SK-N-SH (cell line): ENCODE data around the gene CYFIP1. TPM values are rescaled to one million over a fixed set of nuclear protein-coding genes. Genes with fewer than 3 reads are reported as not detected.
A peak's percentile ranks its signal among the peaks of the same experiment; 100 is the strongest.

Source experiments
- CTCF ChIA-PET: fragments of 300-600, 350-600 bp; formaldehyde crosslinking; extraction: SDS; loops from one replicate; lab custom pipeline; 2021; lab: Yijun Ruan, JAX
- POLR2A ChIA-PET: fragments of 350-600 bp; sonication (Branson Sonifier 250); formaldehyde crosslinking; extraction: SDS; loops from one replicate; lab custom pipeline; 2020; ENCODE audit warnings: antibody characterized with exemption, inconsistent platforms; lab: Yijun Ruan, JAX
- DNase-seq: peaks from one replicate; pipeline ENCODE4 v3.0.0; 2012
- H2AFZ ChIP-seq: fragments of 200-600 bp; sonication (generic); 2 replicates; pipeline ENCODE4 v1.8.1; 2016; ENCODE audit warnings: antibody characterized with exemption, mild to moderate bottlenecking, low read depth
- H3F3A ChIP-seq: fragments of 200-600 bp; sonication (generic); replicated peaks from 2 replicates; pipeline ENCODE3; 2016; ENCODE audit warnings: antibody characterized with exemption, mild to moderate bottlenecking; ENCODE audit not compliant: insufficient read depth
- H3K27ac ChIP-seq, 2 experiments: fragments of 200-500 bp in 1 of 2; fragments of 200-600 bp in 1 of 2; sonication (Bioruptor generic) in 1 of 2; sonication (generic), shearing (Covaris generic) in 1 of 2; 2 replicates each; pipeline versions ENCODE4 v1.5.1 to v1.6.1; 2014 to 2016; ENCODE audit warnings: low read depth in 2 of 2, inconsistent platforms in 1 of 2, low read length in 1 of 2, mild to moderate bottlenecking in 1 of 2, mixed read lengths in 1 of 2
- H3K27me3 ChIP-seq: fragments of 200-600 bp; sonication (generic), shearing (Covaris generic); 2 replicates; pipeline ENCODE4 v1.6.1; 2016; ENCODE audit warnings: mixed run types; ENCODE audit not compliant: insufficient read depth
- H3K36me3 ChIP-seq, 2 experiments: fragments of 200-500 bp in 1 of 2; fragments of 200-600 bp in 1 of 2; sonication (Bioruptor generic) in 1 of 2; sonication (generic) in 1 of 2; replicated peaks in 1 of 2; 2 replicates each; pipeline versions ENCODE3 to v1.5.1; 2014 to 2016; ENCODE audit warnings: low read length in 1 of 2, mild to moderate bottlenecking in 1 of 2; ENCODE audit not compliant: insufficient read depth in 2 of 2, control insufficient read depth in 1 of 2
- H3K4me1 ChIP-seq, 2 experiments: fragments of 200-500 bp in 1 of 2; fragments of 200-600 bp in 1 of 2; sonication (Bioruptor generic) in 1 of 2; sonication (generic), shearing (Covaris generic) in 1 of 2; 2 replicates each; pipeline versions ENCODE4 v1.5.1 to v1.6.1; 2014 to 2016; ENCODE audit warnings: low read depth in 1 of 2, low read length in 1 of 2, mixed run types in 1 of 2; ENCODE audit not compliant: insufficient read depth in 2 of 2, control insufficient read depth in 1 of 2
- H3K4me2 ChIP-seq: fragments of 200-600 bp; sonication (generic), shearing (Covaris generic); 2 replicates; pipeline ENCODE4 v1.6.1; 2017; ENCODE audit warnings: mixed run types
- H3K4me3 ChIP-seq, 2 experiments: fragments of 200-500 bp in 1 of 2; fragments of 200-600 bp in 1 of 2; sonication (Bioruptor generic) in 1 of 2; sonication (generic), shearing (Covaris generic) in 1 of 2; 2 replicates each; pipeline versions ENCODE4 v1.5.1 to v1.8.1; 2014 to 2016; ENCODE audit warnings: low read depth in 2 of 2, inconsistent platforms in 1 of 2, low read length in 1 of 2, mild to moderate bottlenecking in 1 of 2, mixed read lengths in 1 of 2, moderate library complexity in 1 of 2
- H3K79me2 ChIP-seq: fragments of 200-600 bp; sonication (generic); 2 replicates; pipeline ENCODE4 v1.8.1; 2017; ENCODE audit warnings: mild to moderate bottlenecking; ENCODE audit not compliant: insufficient read depth
- H3K9ac ChIP-seq: fragments of 200-600 bp; sonication (generic); 2 replicates; pipeline ENCODE4 v1.6.1; 2017; ENCODE audit warnings: mixed run types
- H3K9me2 ChIP-seq: fragments of 200-600 bp; sonication (generic); 2 replicates; pipeline ENCODE4 v1.6.1; 2017; ENCODE audit warnings: mixed run types
- H3K9me3 ChIP-seq: fragments of 200-600 bp; sonication (generic); 2 replicates; pipeline ENCODE4 v1.6.1; 2017; ENCODE audit warnings: mixed run types, mild to moderate bottlenecking, moderate library complexity
- H4K20me1 ChIP-seq: fragments of 200-600 bp; sonication (generic); 2 replicates; pipeline ENCODE4 v1.6.1; 2017; ENCODE audit warnings: mild to moderate bottlenecking, mixed run types; ENCODE audit not compliant: insufficient read depth
- CTCF ChIP-seq: fragments of 200-600 bp; sonication (generic); IDR thresholded peaks from 2 replicates; pipeline ENCODE4 v1.6.1; 2017; ENCODE audit warnings: antibody characterized with exemption, mild to moderate bottlenecking, moderate library complexity
- FOXJ3 ChIP-seq: sonication (generic); formaldehyde crosslinking; IDR thresholded peaks from 2 replicates; pipeline ENCODE4 v1.5.1; 2020; ENCODE audit warnings: mild to moderate bottlenecking, missing genetic modification reagents
- FOXM1 ChIP-seq: IDR thresholded peaks from 2 replicates; pipeline ENCODE4 v1.4.0; 2012; ENCODE audit warnings: low read depth, mild to moderate bottlenecking
- GATA2 ChIP-seq: sonication (generic); formaldehyde crosslinking; IDR thresholded peaks from 2 replicates; pipeline ENCODE4 v1.5.0; 2020; ENCODE audit warnings: mild to moderate bottlenecking, missing genetic modification reagents
- MEF2A ChIP-seq: IDR thresholded peaks from 2 replicates; pipeline ENCODE4 v1.4.0; 2012; ENCODE audit warnings: low read depth, borderline replicate concordance
- MXI1 ChIP-seq: IDR thresholded peaks from 2 replicates; pipeline ENCODE4 v1.6.1; 2012; ENCODE audit warnings: mild to moderate bottlenecking, low read depth, low read length, improper control_type of control experiment
- NFIC ChIP-seq: IDR thresholded peaks from 2 replicates; pipeline ENCODE4 v1.4.0; 2012; ENCODE audit warnings: borderline replicate concordance
- POLR2AphosphoS5 ChIP-seq: IDR thresholded peaks from 2 replicates; pipeline ENCODE4 v1.6.1; 2012; ENCODE audit warnings: low read depth, low read length
- RCOR1 ChIP-seq: fragments of 150-350 bp; IDR thresholded peaks from 2 replicates; pipeline ENCODE4 v1.6.1; 2017; ENCODE audit warnings: antibody characterized with exemption, low read length
- SIN3A ChIP-seq: IDR thresholded peaks from 2 replicates; pipeline ENCODE4 v1.6.1; 2012; ENCODE audit warnings: low read depth, mild to moderate bottlenecking, low read length, moderate library complexity, borderline replicate concordance
- SMC3 ChIP-seq: IDR thresholded peaks from 2 replicates; pipeline ENCODE4 v1.6.1; 2012; ENCODE audit warnings: low read depth, low read length, improper control_type of control experiment
- WGBS: methylation state at CpG from one replicate; pipeline ENCODE4 v1.1.6; 2017; ENCODE audit warnings: low lambda C conversion rate; 5-methylcytosine and 5-hydroxymethylcytosine counted together
- polyA plus RNA-seq, 3 experiments: library from polyadenylated mRNA; depleted of rRNA; stranded (reverse); fragments of >200 nt; gene quantifications; 2 replicates each; pipeline ENCODE4 v1.2.3, GENCODE V29; 2012
- TF ChIP-seq, protein P1 (sequence below): IDR thresholded peaks from 2 replicates; pipeline ENCODE4 v1.4.0; 2012; ENCODE audit warnings: low read depth, borderline replicate concordance
- TF ChIP-seq, protein P2 (sequence below): IDR thresholded peaks from 2 replicates; pipeline ENCODE4; 2012
- TF ChIP-seq, protein P3 (sequence below): IDR thresholded peaks from 2 replicates; pipeline ENCODE4 v1.4.0; 2012; ENCODE audit warnings: low read depth, borderline replicate concordance

Gene CYFIP1
- polyA plus RNA-seq, 1 of the 3 experiments (the other 2 are of a cell fraction) = 53.4 TPM

- H3K4me2 ChIP-seq = no peak overlapping the region
Observed at GRCh38 chr15:22951031-22951380, 29.2 kb downstream of the CYFIP1 start.

GRCh38 chr15:22950256-22950990 lies 29.7 kb downstream of the CYFIP1 start:
- H3K9me3 ChIP-seq = no peaks in the 10 kb centered on the region
- H2AFZ ChIP-seq = no peak overlapping the region
- no peaks in the 10 kb centered on the region for H3K9me2 ChIP-seq
- H3K4me3 ChIP-seq = no peak overlapping the region
- H3K4me1 ChIP-seq = peaks cover 0 to 33% of the 10 kb centered on the region in 2 experiments; a peak in 3 of 4 replicates
- no peaks in the 10 kb centered on the region for H3K27me3 ChIP-seq
- peaks cover 8% of the 10 kb centered on the region for H3F3A ChIP-seq
- peaks cover 78% of the 10 kb centered on the region for H4K20me1 ChIP-seq
- H3K36me3 ChIP-seq = peaks cover 0 to 3% of the 10 kb centered on the region in 2 experiments
- H3K9ac ChIP-seq = no peak overlapping the region
- DNase-seq = no peak
- H3K4me2 ChIP-seq = no peak overlapping the region
- ChIA-PET CTCF (no interaction called here), POLR2A (no interaction called here)
- peaks cover 98% of the 10 kb centered on the region for H3K79me2 ChIP-seq
- TF ChIP-seq, protein P1, sequence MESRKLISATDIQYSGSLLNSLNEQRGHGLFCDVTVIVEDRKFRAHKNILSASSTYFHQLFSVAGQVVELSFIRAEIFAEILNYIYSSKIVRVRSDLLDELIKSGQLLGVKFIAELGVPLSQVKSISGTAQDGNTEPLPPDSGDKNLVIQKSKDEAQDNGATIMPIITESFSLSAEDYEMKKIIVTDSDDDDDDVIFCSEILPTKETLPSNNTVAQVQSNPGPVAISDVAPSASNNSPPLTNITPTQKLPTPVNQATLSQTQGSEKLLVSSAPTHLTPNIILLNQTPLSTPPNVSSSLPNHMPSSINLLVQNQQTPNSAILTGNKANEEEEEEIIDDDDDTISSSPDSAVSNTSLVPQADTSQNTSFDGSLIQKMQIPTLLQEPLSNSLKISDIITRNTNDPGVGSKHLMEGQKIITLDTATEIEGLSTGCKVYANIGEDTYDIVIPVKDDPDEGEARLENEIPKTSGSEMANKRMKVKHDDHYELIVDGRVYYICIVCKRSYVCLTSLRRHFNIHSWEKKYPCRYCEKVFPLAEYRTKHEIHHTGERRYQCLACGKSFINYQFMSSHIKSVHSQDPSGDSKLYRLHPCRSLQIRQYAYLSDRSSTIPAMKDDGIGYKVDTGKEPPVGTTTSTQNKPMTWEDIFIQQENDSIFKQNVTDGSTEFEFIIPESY = no peak
- TF ChIP-seq, protein P2, sequence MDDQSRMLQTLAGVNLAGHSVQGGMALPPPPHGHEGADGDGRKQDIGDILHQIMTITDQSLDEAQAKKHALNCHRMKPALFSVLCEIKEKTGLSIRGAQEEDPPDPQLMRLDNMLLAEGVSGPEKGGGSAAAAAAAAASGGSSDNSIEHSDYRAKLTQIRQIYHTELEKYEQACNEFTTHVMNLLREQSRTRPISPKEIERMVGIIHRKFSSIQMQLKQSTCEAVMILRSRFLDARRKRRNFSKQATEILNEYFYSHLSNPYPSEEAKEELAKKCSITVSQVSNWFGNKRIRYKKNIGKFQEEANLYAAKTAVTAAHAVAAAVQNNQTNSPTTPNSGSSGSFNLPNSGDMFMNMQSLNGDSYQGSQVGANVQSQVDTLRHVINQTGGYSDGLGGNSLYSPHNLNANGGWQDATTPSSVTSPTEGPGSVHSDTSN = no peak
- TF ChIP-seq SIN3A (no peak), RCOR1 (no peak)
- TF ChIP-seq, protein P3, sequence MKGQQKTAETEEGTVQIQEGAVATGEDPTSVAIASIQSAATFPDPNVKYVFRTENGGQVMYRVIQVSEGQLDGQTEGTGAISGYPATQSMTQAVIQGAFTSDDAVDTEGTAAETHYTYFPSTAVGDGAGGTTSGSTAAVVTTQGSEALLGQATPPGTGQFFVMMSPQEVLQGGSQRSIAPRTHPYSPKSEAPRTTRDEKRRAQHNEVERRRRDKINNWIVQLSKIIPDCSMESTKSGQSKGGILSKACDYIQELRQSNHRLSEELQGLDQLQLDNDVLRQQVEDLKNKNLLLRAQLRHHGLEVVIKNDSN = no peak
- WGBS = 93% methylated on average over 24 of the region's 25 CpGs
- no peak overlapping the region; a peak in 1 of 4 replicates for H3K27ac ChIP-seq

More at GRCh38 chr15:22951031-22951380, 29.2 kb downstream of the CYFIP1 start:
- DNase-seq = no peak
- no peaks in the 10 kb centered on the region for H3K9me3 ChIP-seq
- H3K9me2 ChIP-seq = no peaks in the 10 kb centered on the region
- no peak overlapping the region for H3K4me3 ChIP-seq
- TF ChIP-seq SMC3 = no peak
- TF ChIP-seq MXI1 = no peak
- no peak for TF ChIP-seq NFIC
- no peak for TF ChIP-seq CTCF
- TF ChIP-seq POLR2AphosphoS5 = no peak
- no peak for TF ChIP-seq MEF2A
- TF ChIP-seq FOXM1 = no peak
- TF ChIP-seq GATA2 (CRISPR knock-in tag) = no peak
- no peak for TF ChIP-seq FOXJ3 (CRISPR knock-in tag)
- H3K79me2 ChIP-seq = peaks cover 98% of the 10 kb centered on the region
- peaks cover 84% of the 10 kb centered on the region for H4K20me1 ChIP-seq
- H3F3A ChIP-seq = peaks cover 8% of the 10 kb centered on the region
- no peaks in the 10 kb centered on the region for H3K27me3 ChIP-seq
- ChIA-PET POLR2A (no interaction called here), CTCF (no interaction called here)
- H3K27ac ChIP-seq = peak overlapping the region in 1 of 2 experiments; percentile 39; a peak in 1 of 4 replicates
- no peak overlapping the region for H2AFZ ChIP-seq
- no peak overlapping the region for H3K9ac ChIP-seq
- peaks cover 0 to 3% of the 10 kb centered on the region in 2 experiments for H3K36me3 ChIP-seq
- peaks cover 0 to 37% of the 10 kb centered on the region in 2 experiments; a peak in 3 of 4 replicates for H3K4me1 ChIP-seq
- WGBS = 97% methylated on average over 14 of the region's 16 CpGs
